Type B pancreatic cell (in vitro differentiated cells): ENCODE data around the gene MAP1S. TPM values are rescaled to one million over a fixed set of nuclear protein-coding genes. Genes with fewer than 3 reads are reported as not detected.
"Not testable (repeated sequence)": the region's sequence is repeated elsewhere in the genome, so short reads cannot be mapped to it uniquely, and the experiment has no call there.

Experiments used
- DNase-seq: peaks from one replicate; pipeline ENCODE4 v3.0.0; 2021; ENCODE audit warnings: mixed read lengths; ENCODE audit not compliant: unreplicated experiment; ENCODE audit errors: extremely low spot score
- H3K27ac Mint-ChIP-seq: 2 replicates; pipeline ENCODE4 v1.8.0; 2021; ENCODE audit warnings: mild to moderate bottlenecking, mixed read lengths
- H3K27me3 Mint-ChIP-seq: 2 replicates; pipeline ENCODE4 v1.8.0; 2021; ENCODE audit warnings: mixed read lengths
- H3K36me3 Mint-ChIP-seq: 2 replicates; pipeline ENCODE4 v1.8.0; 2021; ENCODE audit warnings: mixed read lengths
- H3K4me1 Mint-ChIP-seq: one replicate; pipeline ENCODE4 v1.8.0; 2021; ENCODE audit warnings: mixed read lengths; ENCODE audit not compliant: unreplicated experiment
- H3K4me3 Mint-ChIP-seq: 2 replicates; pipeline ENCODE4 v1.8.0; 2021; ENCODE audit warnings: mild to moderate bottlenecking, mixed read lengths
- H3K9me3 Mint-ChIP-seq: 2 replicates; pipeline ENCODE4 v1.8.0; 2021; ENCODE audit warnings: mixed read lengths
- total RNA-seq: library from RNA; stranded (reverse); gene quantifications from 2 replicates; pipeline ENCODE4 v1.2.1, GENCODE V29; 2021; ENCODE audit warnings: low replicate concordance
- TF ChIP-seq, protein P1 (sequence below): fragments of 200-600 bp; sonication (generic); conservative IDR thresholded peaks from 2 replicates; pipeline ENCODE4 v1.5.0; 2021; ENCODE audit warnings: antibody characterized with exemption, mild to moderate bottlenecking

MAP1S gene
- total RNA-seq, 1 donor from 2014 or later = 87.1 TPM

DNA sequence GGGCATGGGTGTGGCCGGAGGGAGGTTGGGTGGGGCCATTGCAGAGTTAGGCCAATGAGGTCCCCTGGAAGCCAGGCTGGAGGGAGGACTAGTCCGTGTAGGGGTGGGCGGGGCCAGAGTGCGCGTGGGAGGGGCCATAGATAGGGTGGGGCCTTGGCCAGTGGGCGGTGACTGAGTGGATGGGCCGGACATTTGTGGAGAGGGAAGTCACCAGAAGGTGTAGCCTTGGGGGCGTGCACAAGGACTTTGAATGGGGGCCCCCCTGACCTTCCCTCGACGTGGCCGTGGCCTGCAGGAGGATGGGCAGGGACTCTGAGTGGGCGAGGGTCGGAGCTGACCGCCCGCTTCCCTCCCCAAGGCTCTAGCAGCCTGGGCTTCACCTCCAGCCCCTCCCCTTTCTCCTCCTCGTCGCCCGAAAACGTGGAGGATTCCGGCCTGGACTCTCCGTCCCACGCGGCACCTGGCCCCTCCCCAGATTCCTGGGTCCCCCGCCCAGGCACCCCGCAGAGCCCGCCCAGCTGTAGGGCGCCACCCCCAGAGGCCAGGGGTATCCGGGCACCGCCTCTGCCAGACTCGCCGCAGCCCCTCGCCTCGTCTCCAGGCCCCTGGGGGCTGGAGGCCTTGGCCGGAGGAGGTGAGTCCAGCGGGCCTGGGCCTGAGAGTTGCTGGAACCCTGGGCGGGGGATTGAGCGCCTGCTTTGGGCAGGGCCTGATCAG, 59.1 kb downstream of the MAP1S start:
- no peak overlapping the region for H3K27ac Mint-ChIP-seq
- H3K9me3 Mint-ChIP-seq = no peaks in the 10 kb centered on the region
- peaks cover 11% of the 10 kb centered on the region for H3K27me3 Mint-ChIP-seq
- no peaks in the 10 kb centered on the region for H3K36me3 Mint-ChIP-seq
- H3K4me3 Mint-ChIP-seq = peak overlapping the region; percentile 61
- TF ChIP-seq, protein P1, sequence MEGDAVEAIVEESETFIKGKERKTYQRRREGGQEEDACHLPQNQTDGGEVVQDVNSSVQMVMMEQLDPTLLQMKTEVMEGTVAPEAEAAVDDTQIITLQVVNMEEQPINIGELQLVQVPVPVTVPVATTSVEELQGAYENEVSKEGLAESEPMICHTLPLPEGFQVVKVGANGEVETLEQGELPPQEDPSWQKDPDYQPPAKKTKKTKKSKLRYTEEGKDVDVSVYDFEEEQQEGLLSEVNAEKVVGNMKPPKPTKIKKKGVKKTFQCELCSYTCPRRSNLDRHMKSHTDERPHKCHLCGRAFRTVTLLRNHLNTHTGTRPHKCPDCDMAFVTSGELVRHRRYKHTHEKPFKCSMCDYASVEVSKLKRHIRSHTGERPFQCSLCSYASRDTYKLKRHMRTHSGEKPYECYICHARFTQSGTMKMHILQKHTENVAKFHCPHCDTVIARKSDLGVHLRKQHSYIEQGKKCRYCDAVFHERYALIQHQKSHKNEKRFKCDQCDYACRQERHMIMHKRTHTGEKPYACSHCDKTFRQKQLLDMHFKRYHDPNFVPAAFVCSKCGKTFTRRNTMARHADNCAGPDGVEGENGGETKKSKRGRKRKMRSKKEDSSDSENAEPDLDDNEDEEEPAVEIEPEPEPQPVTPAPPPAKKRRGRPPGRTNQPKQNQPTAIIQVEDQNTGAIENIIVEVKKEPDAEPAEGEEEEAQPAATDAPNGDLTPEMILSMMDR = no peak
- H3K4me1 Mint-ChIP-seq = peaks cover 9% of the 10 kb centered on the region
- DNase-seq = no peak

DNA sequence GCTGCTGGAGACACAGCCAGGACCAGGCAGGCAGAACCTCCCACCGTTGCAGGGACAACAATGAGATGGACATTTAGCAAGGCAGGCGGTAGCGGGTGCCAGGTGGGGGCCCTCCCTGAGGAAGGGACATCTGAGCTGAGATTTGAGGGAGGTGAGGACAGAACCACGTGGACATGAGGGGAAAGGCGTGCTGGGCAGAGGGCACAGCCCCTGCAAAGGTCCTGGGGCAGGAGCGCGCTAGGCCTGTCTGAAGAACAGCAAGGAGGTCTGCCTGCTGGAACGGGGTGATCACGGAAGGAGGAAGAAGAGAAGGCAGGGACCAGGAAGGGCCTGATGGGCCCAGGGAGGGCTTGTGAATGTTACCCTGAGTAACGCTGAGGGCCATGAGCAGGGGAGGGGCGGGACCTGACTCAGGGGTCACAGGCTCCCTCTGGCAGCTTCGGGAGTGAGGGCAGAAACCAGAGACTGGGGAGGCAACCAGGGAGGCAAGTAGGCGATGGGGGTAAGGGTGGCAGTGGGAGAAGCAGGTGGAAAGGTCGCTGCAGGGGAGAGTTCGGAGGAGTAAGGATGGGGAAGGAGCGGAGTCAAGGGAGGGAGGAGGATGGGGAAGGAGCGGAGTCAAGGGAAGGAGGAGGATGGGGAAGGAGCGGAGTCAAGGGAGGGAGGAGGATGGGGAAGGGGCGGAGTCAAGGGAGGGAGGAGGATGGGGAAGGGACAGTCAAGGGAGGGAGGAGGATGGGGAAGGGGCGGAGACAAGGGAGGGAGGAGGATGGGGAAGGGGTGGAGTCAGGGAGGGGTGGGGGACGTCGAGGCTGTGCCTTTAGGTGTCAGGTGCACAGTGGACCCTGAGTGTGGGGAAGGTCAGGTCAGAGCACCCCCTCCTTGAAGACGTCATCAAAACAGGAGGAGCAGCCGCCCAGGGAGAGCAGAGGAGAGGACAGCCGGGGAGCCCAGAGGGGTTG, 60.0 kb downstream of the MAP1S start:
- H3K4me3 Mint-ChIP-seq = peak overlapping the region; percentile 61
- no peaks in the 10 kb centered on the region for H3K36me3 Mint-ChIP-seq
- H3K27ac Mint-ChIP-seq = peak overlapping the region; percentile 36
- H3K4me1 Mint-ChIP-seq = peaks cover 11% of the 10 kb centered on the region
- H3K27me3 Mint-ChIP-seq = peaks cover 11% of the 10 kb centered on the region
- H3K9me3 Mint-ChIP-seq = no peaks in the 10 kb centered on the region
- TF ChIP-seq, protein P1 = no peak
- no peak for DNase-seq

DNA sequence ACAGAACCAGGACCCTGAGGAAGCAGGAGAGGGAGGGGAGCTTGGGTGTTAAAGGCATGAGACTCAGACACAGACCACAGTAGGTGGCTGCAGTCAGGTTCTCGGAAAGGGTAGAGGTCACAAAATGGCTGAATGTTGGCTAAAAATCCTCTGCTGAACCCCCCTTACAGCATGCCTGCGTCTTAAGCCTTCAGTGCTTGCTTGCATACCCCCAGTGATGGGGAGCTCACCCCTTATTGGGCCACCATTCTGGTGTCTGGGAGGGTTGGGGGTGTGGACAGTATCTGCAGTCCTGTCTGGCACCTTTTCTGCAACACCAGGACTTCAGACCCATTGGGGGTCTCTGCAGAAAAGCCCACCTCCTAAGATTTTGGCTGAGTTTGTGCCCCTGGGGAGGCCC, 61.5 kb downstream of the MAP1S start:
- no peak overlapping the region for H3K4me3 Mint-ChIP-seq
- H3K27me3 Mint-ChIP-seq = peaks cover 6% of the 10 kb centered on the region
- no peaks in the 10 kb centered on the region for H3K9me3 Mint-ChIP-seq
- no peak overlapping the region for H3K27ac Mint-ChIP-seq
- TF ChIP-seq, protein P1 = no peak
- DNase-seq = no peak
- H3K36me3 Mint-ChIP-seq = no peaks in the 10 kb centered on the region
- peaks cover 10% of the 10 kb centered on the region for H3K4me1 Mint-ChIP-seq

- H3K27ac Mint-ChIP-seq = not testable (repeated sequence)
These were observed 64.4 kb downstream of the MAP1S start for GRCh38 chr19:17783721-17784120.

More at GRCh38 chr19:17783721-17784120, 64.4 kb downstream of the MAP1S start:
- H3K4me3 Mint-ChIP-seq, H3K27me3 Mint-ChIP-seq, DNase-seq, H3K36me3 Mint-ChIP-seq, H3K9me3 Mint-ChIP-seq: not testable (repeated sequence)
- H3K4me1 Mint-ChIP-seq = peaks cover 10% of the 10 kb centered on the region

Other genes starting within 250 kb of the MAP1S start
- 12.1 and 15.5 TPM in 2 replicates for gene SLC27A1, start 249.0 kb upstream of the MAP1S start, total RNA-seq
- 94.9 and 103 TPM in 2 replicates for gene PGLS, start 207.8 kb upstream of the MAP1S start, total RNA-seq
- gene COLGALT1, start 163.8 kb upstream of the MAP1S start, total RNA-seq = 69.7 and 73.7 TPM in 2 replicates
- gene UNC13A, start 31.1 kb upstream of the MAP1S start, total RNA-seq = 4.3 and 6.2 TPM in 2 replicates
- 2.5 and 4.4 TPM in 2 replicates for gene FCHO1, start 32.0 kb downstream of the MAP1S start, total RNA-seq
- 12.3 and 22.6 TPM in 2 replicates for gene B3GNT3, start 75.7 kb downstream of the MAP1S start, total RNA-seq
- gene INSL3, start 102.0 kb downstream of the MAP1S start, total RNA-seq = not detected in 2 replicates
- gene JAK3, start 128.5 kb downstream of the MAP1S start, total RNA-seq = 1.4 and 4.3 TPM in 2 replicates
- gene RPL18A, start 140.4 kb downstream of the MAP1S start, total RNA-seq = 2,506 and 2,537 TPM in 2 replicates
- 0.75 and 2.3 TPM in 2 replicates for gene SLC5A5, start 152.5 kb downstream of the MAP1S start, total RNA-seq
- gene CCDC124, start 213.5 kb downstream of the MAP1S start, total RNA-seq = 86.0 and 90.9 TPM in 2 replicates
- 13.4 and 15.3 TPM in 2 replicates for gene KCNN1, start 247.6 kb downstream of the MAP1S start, total RNA-seq